Stimulated activated CD4-positive, alpha-beta T cell treated with anti-CD3 and anti-CD28 coated beads, Interleukin-1b, Interleukin-23, amount 100 ng/mL, for 48 hours (primary cell): ENCODE measurements around the gene LCMT1.
"Not testable (repeated sequence)": the region's sequence is repeated elsewhere in the genome, so short reads cannot be mapped to it uniquely, and the experiment has no call there.

ENCODE experiments used
- DNase-seq: peaks from one replicate; pipeline ENCODE4 v3.0.0-alpha.2; 2020

LCMT1 gene

GRCh38 chr16:25095636-25096035 is 15.9 kb upstream of the LCMT1 start:
- DNase-seq, result no peak

DNA sequence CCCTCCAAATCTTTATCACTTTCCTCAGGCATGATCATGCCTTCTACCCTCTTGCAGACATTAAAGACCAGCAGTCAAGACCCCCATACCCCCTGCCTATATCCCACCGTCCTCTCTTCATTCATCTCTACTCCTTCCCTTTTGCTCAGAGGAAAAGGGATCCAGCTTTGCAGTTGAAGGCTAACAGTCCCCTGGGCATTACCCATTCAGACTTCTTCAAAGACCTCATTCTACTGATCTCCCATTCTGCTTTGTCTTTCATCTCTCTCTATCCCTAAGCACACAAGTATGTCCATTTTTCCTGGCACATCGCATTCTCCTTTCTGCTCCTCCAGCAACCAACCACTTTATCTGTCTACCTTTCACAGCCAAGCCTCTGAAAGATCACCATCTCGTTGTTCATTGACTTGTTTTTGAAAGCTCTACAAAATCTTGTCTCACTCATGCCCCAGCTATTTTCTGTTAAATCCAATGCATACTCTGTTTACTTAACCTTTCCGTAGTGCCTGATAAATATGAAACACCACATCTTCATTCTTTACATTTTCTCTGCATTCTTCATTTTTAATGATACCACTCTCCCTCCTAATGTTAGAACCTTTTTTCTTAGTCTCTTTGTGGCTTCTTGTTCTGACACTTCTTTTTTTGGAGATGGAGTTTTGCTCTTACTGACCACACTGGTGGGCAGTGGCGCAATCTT is 14.1 kb upstream of the LCMT1 start:
- DNase-seq, result no peak

- no peak for DNase-seq
Measured at GRCh38 chr16:25100511-25100910, 11.0 kb upstream of the LCMT1 start.

GRCh38 chr16:25106567-25107465 is 4.7 kb upstream of the LCMT1 start:
- peak; percentile 88 for DNase-seq

DNA sequence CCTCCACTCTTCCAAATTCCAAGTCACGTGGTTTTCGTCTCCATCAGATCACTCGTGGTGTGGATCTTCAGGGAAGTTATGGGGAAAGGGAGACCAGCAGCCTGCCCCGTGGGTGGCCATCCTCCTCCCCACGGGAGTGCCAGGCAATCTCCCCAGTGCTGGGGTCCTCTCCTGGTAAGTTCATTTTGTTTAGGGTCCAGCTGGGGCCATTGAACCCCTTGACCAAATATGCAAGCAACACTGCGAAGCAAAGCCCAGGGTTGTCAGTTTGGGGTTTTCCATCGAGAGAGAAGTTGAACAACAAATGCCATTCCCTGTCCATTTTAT is 4.1 kb upstream of the LCMT1 start:
- no peak for DNase-seq

- DNase-seq, result peak; percentile 31
Measured at GRCh38 chr16:25108054-25108453, 3.5 kb upstream of the LCMT1 start.

GRCh38 chr16:25109643-25110042 is 1.9 kb upstream of the LCMT1 start:
- DNase-seq, result no peak

DNA sequence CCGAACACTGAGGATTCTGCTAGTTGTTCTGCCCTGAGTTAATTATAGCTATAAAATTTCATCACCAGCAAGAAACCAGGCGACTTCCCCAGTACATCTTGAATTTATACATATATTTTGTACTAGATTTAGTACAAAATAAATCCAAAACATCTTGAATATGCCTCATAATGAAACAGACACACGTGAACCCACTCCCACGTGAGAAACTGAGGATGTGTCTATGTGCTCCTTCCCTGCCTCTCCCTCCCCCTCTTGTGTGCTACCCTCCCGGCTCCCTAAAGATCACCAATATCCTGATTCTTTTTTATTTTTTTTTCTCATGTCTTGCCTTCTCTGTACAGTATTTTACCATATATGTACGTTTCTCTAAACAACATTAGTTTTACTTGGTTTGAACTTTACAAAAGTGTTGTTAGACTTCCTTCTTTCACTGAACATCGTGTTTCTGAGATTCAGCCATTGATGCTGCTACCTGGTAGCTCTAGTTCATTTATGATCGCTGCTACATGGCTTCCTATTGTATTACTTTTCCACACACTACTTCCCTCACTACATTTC is 1.1 kb upstream of the LCMT1 start:
- DNase-seq, result peak; percentile 64

DNA sequence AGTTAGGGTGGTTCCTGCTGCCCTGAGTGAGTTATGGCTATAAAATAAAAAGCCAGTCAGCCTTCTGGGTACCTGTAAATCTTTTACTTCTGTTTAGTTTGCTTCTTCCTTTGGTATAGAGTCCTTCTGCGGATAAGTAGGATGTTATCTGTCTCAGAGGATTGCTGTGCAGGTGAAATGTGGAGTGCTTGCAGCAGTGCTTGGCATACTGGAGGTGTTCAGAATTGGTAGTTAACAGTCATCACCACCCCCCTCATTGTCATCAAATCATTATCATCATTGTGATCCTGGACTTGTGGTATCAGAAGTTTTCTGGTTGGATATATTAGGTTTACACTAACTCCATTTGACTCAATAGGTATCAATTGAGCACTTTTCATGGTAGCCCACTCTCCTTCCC is 2.6 kb downstream of the LCMT1 start:
- no peak for DNase-seq

GRCh38 chr16:25118851-25119578 is 7.5 kb downstream of the LCMT1 start:
- no peak for DNase-seq

- DNase-seq, result no peak
Measured at GRCh38 chr16:25121824-25122600, 10.5 kb downstream of the LCMT1 start.

GRCh38 chr16:25124503-25124902 is 13.0 kb downstream of the LCMT1 start:
- no peak for DNase-seq

DNA sequence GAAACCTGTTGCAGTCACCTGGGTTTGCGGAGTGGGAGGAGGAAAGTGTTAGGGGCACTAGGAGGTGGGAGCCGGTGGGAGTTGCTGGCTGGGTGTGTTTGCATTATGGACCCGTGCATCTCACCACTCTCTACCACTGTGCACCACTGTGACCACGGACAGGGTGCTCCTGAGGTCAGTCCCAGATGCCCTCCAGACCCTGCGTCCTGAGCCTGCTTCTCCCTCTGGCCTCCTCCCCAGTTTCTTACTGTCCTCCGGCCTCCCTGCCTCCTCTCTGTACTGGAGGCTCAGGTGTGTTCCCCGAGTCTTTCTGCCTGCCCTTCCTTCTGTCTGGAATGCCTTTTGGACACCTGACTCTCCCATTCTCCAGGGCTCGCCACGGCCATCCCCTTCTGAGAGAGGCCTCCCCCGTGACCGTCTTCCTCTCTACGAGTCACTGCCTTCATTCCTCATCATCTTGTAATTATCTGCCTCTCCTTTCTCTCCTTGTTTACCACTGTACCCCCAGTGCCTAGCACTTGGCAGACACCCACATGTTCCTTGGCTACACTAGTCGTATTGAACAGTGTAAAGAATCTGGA is 14.6 kb downstream of the LCMT1 start:
- not testable (repeated sequence) for DNase-seq

DNA sequence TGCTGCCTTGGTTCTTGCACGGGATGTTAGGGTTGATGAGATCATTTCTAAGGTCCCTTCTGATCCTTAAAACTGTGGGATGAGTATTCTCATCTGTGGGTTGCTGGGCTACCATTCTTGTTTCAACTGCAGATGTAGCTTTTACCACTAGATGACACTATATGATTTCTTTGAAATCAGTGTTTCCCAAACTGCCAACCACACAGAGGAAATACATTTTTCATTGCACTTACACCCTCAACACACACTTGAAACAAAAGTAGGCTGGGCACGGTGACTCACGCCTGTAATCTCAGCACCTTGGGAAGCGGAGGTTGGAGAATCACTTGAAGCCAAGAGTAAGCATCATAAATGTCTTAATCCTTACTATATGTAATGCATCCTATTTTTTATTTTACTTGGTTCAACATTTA is 15.3 kb downstream of the LCMT1 start:
- peak; percentile 53 for DNase-seq

- DNase-seq, result not testable (repeated sequence)
Measured at GRCh38 chr16:25132751-25133150, 21.2 kb downstream of the LCMT1 start.

GRCh38 chr16:25134166-25134700 is 22.7 kb downstream of the LCMT1 start:
- no peak for DNase-seq

DNA sequence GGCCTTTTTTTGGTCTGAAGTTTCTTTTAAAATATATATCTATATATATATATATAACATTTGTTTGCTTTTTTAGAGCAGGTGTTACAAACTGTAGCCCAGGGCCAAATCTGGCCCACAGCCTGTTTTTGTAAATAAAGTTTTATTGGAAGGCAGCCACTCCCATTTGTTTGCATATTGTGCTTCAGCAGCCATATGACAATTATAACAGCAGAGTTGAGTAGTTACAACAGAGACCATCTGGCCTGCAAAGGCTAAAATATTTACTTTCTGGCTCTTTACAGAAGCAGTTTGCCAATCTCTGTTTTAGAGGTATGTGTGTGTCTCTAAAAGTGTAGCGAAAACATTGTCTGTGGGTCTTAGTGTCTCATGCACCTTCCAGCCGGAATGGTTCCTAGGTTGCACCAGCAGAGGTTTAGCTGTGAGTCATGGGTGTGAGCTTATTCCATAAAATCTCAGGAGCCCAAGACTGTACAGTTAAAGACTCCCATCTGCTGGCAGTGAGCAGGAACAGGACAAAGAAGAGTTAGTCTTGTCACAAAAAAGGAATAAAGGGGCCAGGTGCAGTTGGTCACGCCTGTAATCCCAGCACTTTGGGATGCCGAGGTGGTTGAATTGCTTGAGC is 23.8 kb downstream of the LCMT1 start:
- DNase-seq, result no peak

GRCh38 chr16:25138130-25138529 is 26.6 kb downstream of the LCMT1 start:
- no peak for DNase-seq

DNA sequence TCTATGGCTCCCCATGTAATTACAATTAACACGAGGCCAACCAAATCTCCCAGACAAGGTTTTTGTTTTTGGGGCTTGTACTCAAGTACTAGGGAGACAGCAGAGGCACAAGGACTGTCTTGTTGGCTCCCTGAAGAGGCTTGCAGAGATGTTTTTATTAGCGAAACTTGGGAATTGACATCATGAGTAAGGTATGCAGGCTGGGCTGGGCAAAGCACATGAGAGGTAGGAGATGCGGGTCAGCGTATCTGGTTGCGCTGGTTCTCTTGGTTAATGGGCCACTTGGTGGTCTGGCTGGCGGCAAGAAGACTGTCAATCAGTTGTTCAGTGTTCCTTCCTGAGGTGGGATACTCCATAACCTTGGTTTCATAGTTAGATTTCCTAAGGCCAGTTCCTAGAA is 28.9 kb downstream of the LCMT1 start:
- no peak for DNase-seq

- DNase-seq, result no peak
Measured at GRCh38 chr16:25141648-25142047, 30.1 kb downstream of the LCMT1 start.

GRCh38 chr16:25143928-25144327 is 32.4 kb downstream of the LCMT1 start:
- no peak for DNase-seq
